ENCODE measurements around the gene PLXNA2. TPM values are rescaled to one million over a fixed set of nuclear protein-coding genes. Genes with fewer than 3 reads are reported as not detected.

The PLXNA2 gene
- total RNA-seq, 1 experiment from 2014 or later = 10.2 TPM

- no peak for TF ChIP-seq EZH2 (IDR thresholded peaks at IDR 0.05; ENCODE audit: low read depth)
- no peak for TF ChIP-seq CTCF (conservative IDR thresholded peaks at IDR 0.05)
- Histone ChIP-seq H3K27me3 (ENCODE audit: insufficient read depth, low read depth) (no peaks in the 10 kb centered on the region), H2AFZ (no peak overlapping the region), H3K4me3 (no peak overlapping the region), H3K4me1 (replicated peaks; ENCODE audit: insufficient read depth) (peaks cover 63% of the 10 kb centered on the region), H3K36me3 (ENCODE audit: low read depth) (no peaks in the 10 kb centered on the region), H3K9me2 (ENCODE audit: insufficient read depth) (no peaks in the 10 kb centered on the region), H3K9me3 (ENCODE audit: insufficient read depth, low read depth) (no peaks in the 10 kb centered on the region), H3K27ac (no peak overlapping the region), H4K20me1 (ENCODE audit: insufficient read depth) (no peaks in the 10 kb centered on the region), H3K4me2 (peak overlapping the region; percentile 23), H3F3A (ENCODE audit: insufficient read depth, low read depth) (peaks cover 38% of the 10 kb centered on the region), H3K79me2 (ENCODE audit: low read depth) (no peaks in the 10 kb centered on the region)
- CTCF ChIA-PET = no interaction called here
- no peak for DNase-seq
- POLR2A ChIA-PET (ENCODE audit: unreplicated experiment) = no interaction called here
- BruUV-seq (replicated peaks) = no TSS peak
- intact Hi-C loops (cut with micrococcal nuclease; ENCODE audit: unreplicated experiment) = no loop called here
Observed at GRCh38 chr1:208111646-208112190, 132.5 kb downstream of the PLXNA2 start.

- no peaks in the 10 kb centered on the region for H3K79me2 ChIP-seq (ENCODE audit: low read depth)
- no peak overlapping the region for H3K4me3 ChIP-seq
- H3K27me3 ChIP-seq (ENCODE audit: insufficient read depth, low read depth) = no peaks in the 10 kb centered on the region
- TF ChIP-seq EZH2 (IDR thresholded peaks at IDR 0.05; ENCODE audit: low read depth) = no peak
- no peak for TF ChIP-seq CTCF (conservative IDR thresholded peaks at IDR 0.05)
- no TSS peak for BruUV-seq (replicated peaks)
- CTCF ChIA-PET = no interaction called here
- intact Hi-C loops (cut with micrococcal nuclease; ENCODE audit: unreplicated experiment) = no loop called here
- POLR2A ChIA-PET (ENCODE audit: unreplicated experiment) = no interaction called here
- no peaks in the 10 kb centered on the region for H3K36me3 ChIP-seq (ENCODE audit: low read depth)
- no peak for DNase-seq
- no peaks in the 10 kb centered on the region for H3K9me2 ChIP-seq (ENCODE audit: insufficient read depth)
- no peaks in the 10 kb centered on the region for H4K20me1 ChIP-seq (ENCODE audit: insufficient read depth)
- H3K27ac ChIP-seq = no peak overlapping the region
- peaks cover 67% of the 10 kb centered on the region for H3K4me1 ChIP-seq (replicated peaks; ENCODE audit: insufficient read depth)
- no peaks in the 10 kb centered on the region for H3K9me3 ChIP-seq (ENCODE audit: insufficient read depth, low read depth)
- H3K4me2 ChIP-seq = peak overlapping the region; percentile 7; the same call in 1 of the 2 replicates
- no peak overlapping the region for H2AFZ ChIP-seq
- peaks cover 47% of the 10 kb centered on the region for H3F3A ChIP-seq (ENCODE audit: insufficient read depth, low read depth)
Observed at GRCh38 chr1:208110296-208110695, 133.9 kb downstream of the PLXNA2 start.

GRCh38 chr1:208108646-208109330, 135.4 kb downstream of the PLXNA2 start:
- TF ChIP-seq CTCF (conservative IDR thresholded peaks at IDR 0.05) (no peak), EZH2 (IDR thresholded peaks at IDR 0.05; ENCODE audit: low read depth) (no peak)
- Histone ChIP-seq H2AFZ (no peak overlapping the region), H3K9me2 (ENCODE audit: insufficient read depth) (no peaks in the 10 kb centered on the region), H3K4me2 (peak overlapping the region; percentile 70), H3K9me3 (ENCODE audit: insufficient read depth, low read depth) (no peaks in the 10 kb centered on the region), H4K20me1 (ENCODE audit: insufficient read depth) (no peaks in the 10 kb centered on the region), H3K36me3 (ENCODE audit: low read depth) (no peaks in the 10 kb centered on the region), H3K4me1 (replicated peaks; ENCODE audit: insufficient read depth) (peaks cover 67% of the 10 kb centered on the region), H3K27ac (peak overlapping the region; percentile 73), H3K79me2 (ENCODE audit: low read depth) (no peaks in the 10 kb centered on the region), H3F3A (ENCODE audit: insufficient read depth, low read depth) (peaks cover 47% of the 10 kb centered on the region), H3K27me3 (ENCODE audit: insufficient read depth, low read depth) (no peaks in the 10 kb centered on the region), H3K4me3 (no peak overlapping the region)
- POLR2A ChIA-PET (ENCODE audit: unreplicated experiment) = no interaction called here
- intact Hi-C loops (cut with micrococcal nuclease; ENCODE audit: unreplicated experiment) = loop anchor here (1.0 to 2.0 kb wide), 2 partner anchors 70 to 136 kb away; partner anchors contain the start of gene PLXNA2
- CTCF ChIA-PET = interaction anchor here (0.6 kb wide), 1 partner anchor 22 kb away, joined by 3 read pairs; no protein-coding TSS in a partner anchor
- no peak for DNase-seq
- BruUV-seq (replicated peaks) = no TSS peak

Data from PC-9 (cell line).